Osteocyte (in vitro differentiated cells): Measurements from ENCODE around the gene BCKDHA. TPM values are rescaled to one million over a fixed set of nuclear protein-coding genes. Genes with fewer than 3 reads are reported as not detected.
A peak's percentile ranks its signal among the peaks of the same experiment; 100 is the strongest.
"Not testable (repeated sequence)": the region's sequence is repeated elsewhere in the genome, so short reads cannot be mapped to it uniquely, and the experiment has no call there.

Source experiments
- DNase-seq: peaks from one replicate; pipeline ENCODE4 v3.0.0; 2021; ENCODE audit warnings: mixed read lengths; ENCODE audit not compliant: unreplicated experiment; ENCODE audit errors: extremely low spot score
- H3K27ac Mint-ChIP-seq: one replicate; pipeline ENCODE4 v1.8.0; 2021; ENCODE audit warnings: mild to moderate bottlenecking, mixed read lengths; ENCODE audit not compliant: unreplicated experiment
- H3K27me3 Mint-ChIP-seq: one replicate; pipeline ENCODE4 v1.8.0; 2021; ENCODE audit warnings: mixed read lengths; ENCODE audit not compliant: unreplicated experiment
- H3K36me3 Mint-ChIP-seq: one replicate; pipeline ENCODE4 v1.8.0; 2021; ENCODE audit warnings: mixed read lengths; ENCODE audit not compliant: unreplicated experiment
- H3K4me1 Mint-ChIP-seq: one replicate; pipeline ENCODE4 v1.8.0; 2021; ENCODE audit warnings: mixed read lengths; ENCODE audit not compliant: unreplicated experiment
- H3K4me3 Mint-ChIP-seq: one replicate; pipeline ENCODE4 v1.8.0; 2021; ENCODE audit warnings: mild to moderate bottlenecking, moderate library complexity, mixed read lengths; ENCODE audit not compliant: unreplicated experiment
- H3K9me3 Mint-ChIP-seq: one replicate; pipeline ENCODE4 v1.8.0; 2021; ENCODE audit warnings: mixed read lengths; ENCODE audit not compliant: unreplicated experiment
- CTCF ChIP-seq: fragments of 200-600 bp; sonication (generic); IDR thresholded peaks from 2 replicates; pipeline ENCODE4 v1.5.0; 2021; ENCODE audit warnings: antibody characterized with exemption, mild to moderate bottlenecking, moderate library complexity
- total RNA-seq: library from RNA; stranded (reverse); gene quantifications from 2 replicates; pipeline ENCODE4 v1.2.1, GENCODE V29; 2021

Gene BCKDHA
- total RNA-seq, 1 donor from 2014 or later = 19.8 TPM

- Mint-ChIP-seq H3K27me3 (no peaks in the 10 kb centered on the region), H3K4me1 (peaks cover 23% of the 10 kb centered on the region), H3K36me3 (peaks cover 1% of the 10 kb centered on the region), H3K9me3 (no peaks in the 10 kb centered on the region), H3K27ac (no peak within 1 kb of the TSS), H3K4me3 (peak within 1 kb of the TSS; percentile 56)
- TF ChIP-seq CTCF = no peak
- no peak for DNase-seq
These were observed 21.2 kb upstream of the BCKDHA start, which contains the start of gene TMEM91 for GRCh38 chr19:41376241-41376997. Gene TMEM91, plus strand, starts transcription at chr19:41376533. Its CDS starts 1,777 bp downstream, at chr19:41378310.

- Mint-ChIP-seq H3K9me3 (no peaks in the 10 kb centered on the region), H3K36me3 (peaks cover 1% of the 10 kb centered on the region), H3K4me3 (peak overlapping the region; percentile 56), H3K27ac (no peak overlapping the region), H3K27me3 (no peaks in the 10 kb centered on the region), H3K4me1 (peaks cover 23% of the 10 kb centered on the region)
- no peak for TF ChIP-seq CTCF
- no peak for DNase-seq
These were observed 20.6 kb upstream of the BCKDHA start for GRCh38 chr19:41376998-41377365.

- Mint-ChIP-seq H3K9me3 (no peaks in the 10 kb centered on the region), H3K4me3 (no peak overlapping the region), H3K27ac (no peak overlapping the region), H3K36me3 (peaks cover 1% of the 10 kb centered on the region), H3K27me3 (no peaks in the 10 kb centered on the region), H3K4me1 (peaks cover 21% of the 10 kb centered on the region)
- no peak for TF ChIP-seq CTCF
- no peak for DNase-seq
These were observed 19.5 kb upstream of the BCKDHA start for GRCh38 chr19:41377977-41378709.

- not testable (repeated sequence) for H3K4me1 Mint-ChIP-seq, H3K9me3 Mint-ChIP-seq
These were observed 16.1 kb upstream of the BCKDHA start for GRCh38 chr19:41381536-41381935.

GRCh38 chr19:41384351-41384750 lies 13.3 kb upstream of the BCKDHA start:
- no peaks in the 10 kb centered on the region for H3K9me3 Mint-ChIP-seq
- TF ChIP-seq CTCF = no peak
- H3K27me3 Mint-ChIP-seq = no peaks in the 10 kb centered on the region
- no peaks in the 10 kb centered on the region for H3K4me1 Mint-ChIP-seq
- no peak overlapping the region for H3K4me3 Mint-ChIP-seq
- H3K36me3 Mint-ChIP-seq = peaks cover 8% of the 10 kb centered on the region
- DNase-seq = no peak
- no peak overlapping the region for H3K27ac Mint-ChIP-seq

More at GRCh38 chr19:41381536-41381935, 16.1 kb upstream of the BCKDHA start:
- not testable (repeated sequence) for DNase-seq, H3K36me3 Mint-ChIP-seq, H3K27me3 Mint-ChIP-seq, H3K4me3 Mint-ChIP-seq, H3K27ac Mint-ChIP-seq
